GM19395 (cell line): ENCODE data around the gene ORC3.
"Not testable (repeated sequence)": the region's sequence is repeated elsewhere in the genome, so short reads cannot be mapped to it uniquely, and the experiment has no call there.

Experiments
- ATAC-seq: cut with Tn5 transposase; IDR thresholded peaks from one replicate; pipeline ENCODE4 v1.9.1; 2021; ENCODE audit warnings: mild to moderate bottlenecking, moderate library complexity; ENCODE audit not compliant: unreplicated experiment

The ORC3 gene

DNA sequence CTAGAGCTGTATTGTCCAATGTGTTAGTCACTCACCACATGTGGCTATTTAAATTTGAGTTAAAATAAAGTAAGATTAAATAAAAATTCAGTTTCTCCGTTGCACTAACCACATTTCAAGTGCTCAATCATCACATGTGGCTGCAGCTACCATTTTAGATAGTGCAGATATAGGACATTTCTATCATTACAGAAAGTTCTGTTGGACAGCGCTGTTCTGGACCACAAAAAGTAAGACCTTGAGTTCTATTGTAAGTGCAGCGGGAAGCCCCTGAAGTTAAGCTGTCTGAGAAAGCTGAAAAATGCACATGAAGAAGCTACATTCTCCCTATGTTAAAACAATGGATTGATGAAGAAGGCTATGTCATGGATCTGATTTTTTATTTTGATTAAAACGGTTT, 1.1 kb downstream of the ORC3 start:
- no peak for ATAC-seq

DNA sequence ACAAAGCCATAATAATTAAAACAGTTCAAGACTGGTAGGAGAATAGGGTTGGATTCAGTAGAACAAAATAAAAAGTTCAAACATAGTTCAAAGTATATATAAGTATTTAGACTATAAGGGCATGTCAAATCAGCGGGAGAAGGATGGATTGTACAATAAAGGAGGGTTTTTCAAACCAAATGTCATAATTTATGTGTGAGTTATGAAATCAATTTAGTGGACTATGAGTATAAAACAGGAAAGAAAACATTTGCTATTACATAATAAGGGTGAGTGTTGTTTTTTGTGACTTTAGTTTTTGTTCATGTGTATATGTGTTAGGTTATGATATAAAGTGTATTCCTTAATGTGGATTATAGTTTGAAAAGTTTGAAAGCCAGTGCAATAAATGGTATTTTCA, 10.6 kb downstream of the ORC3 start:
- ATAC-seq, result no peak

DNA sequence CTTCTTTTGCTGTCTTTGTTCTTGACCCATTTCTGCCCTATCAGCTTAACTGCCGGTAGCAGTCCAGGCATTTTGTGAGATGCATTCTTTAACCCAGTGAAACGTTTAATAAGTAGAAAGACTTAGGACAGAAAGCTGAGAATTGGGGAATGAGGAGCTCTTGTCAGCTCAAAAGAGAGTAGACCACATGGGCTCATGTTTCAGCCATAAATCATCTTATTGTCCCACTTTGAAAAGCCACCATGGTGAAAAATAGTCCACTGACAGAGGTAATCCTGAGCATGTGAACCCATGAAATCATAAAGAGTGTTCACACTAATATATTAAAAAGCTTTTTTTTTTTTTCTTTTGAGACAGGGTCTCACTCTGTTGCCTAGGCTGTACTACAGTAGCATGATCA, 16.3 kb downstream of the ORC3 start:
- no peak for ATAC-seq

- ATAC-seq, result no peak
These were observed 18.9 kb downstream of the ORC3 start for GRCh38 chr6:87608802-87609201.

DNA sequence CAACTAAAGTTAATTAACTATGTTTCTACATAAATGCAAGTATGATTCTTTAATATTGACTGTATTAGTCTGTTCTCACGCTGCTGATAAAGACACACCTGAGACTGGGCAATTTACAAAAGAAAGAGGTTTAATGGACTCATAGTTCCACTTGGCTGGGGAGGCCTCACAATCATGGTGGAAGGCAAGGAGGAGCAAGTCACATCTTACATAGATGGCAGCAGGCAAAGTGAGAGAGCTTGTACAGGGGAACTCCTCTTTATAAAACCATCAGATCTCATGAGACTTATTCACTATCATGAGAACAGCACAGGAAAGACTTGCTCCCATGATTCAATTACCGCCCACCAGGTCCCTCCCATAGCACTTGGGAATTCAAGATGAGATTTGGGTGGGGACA, 23.1 kb downstream of the ORC3 start:
- ATAC-seq, result not testable (repeated sequence)

- no peak for ATAC-seq
These were observed 27.5 kb downstream of the ORC3 start for GRCh38 chr6:87617405-87617804.

DNA sequence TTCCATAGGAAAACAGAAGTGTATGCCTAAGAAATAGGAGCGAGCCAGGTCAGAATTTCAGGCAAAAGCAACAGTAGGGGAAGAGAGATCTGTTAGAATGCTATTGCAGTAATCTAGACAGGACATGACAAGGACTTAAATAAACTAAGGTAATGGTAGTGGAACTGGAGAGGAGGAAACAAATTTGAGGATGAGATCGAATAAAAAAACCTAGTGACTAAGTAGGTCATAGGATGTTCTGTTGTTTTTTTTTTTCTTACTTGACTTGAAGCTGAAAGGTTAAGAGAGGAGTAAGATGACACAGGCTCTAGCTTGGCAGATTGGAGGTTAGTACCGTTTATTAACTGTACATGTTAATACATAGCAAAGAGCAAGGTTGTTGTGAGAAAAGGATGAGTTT, 28.6 kb downstream of the ORC3 start:
- no peak for ATAC-seq

DNA sequence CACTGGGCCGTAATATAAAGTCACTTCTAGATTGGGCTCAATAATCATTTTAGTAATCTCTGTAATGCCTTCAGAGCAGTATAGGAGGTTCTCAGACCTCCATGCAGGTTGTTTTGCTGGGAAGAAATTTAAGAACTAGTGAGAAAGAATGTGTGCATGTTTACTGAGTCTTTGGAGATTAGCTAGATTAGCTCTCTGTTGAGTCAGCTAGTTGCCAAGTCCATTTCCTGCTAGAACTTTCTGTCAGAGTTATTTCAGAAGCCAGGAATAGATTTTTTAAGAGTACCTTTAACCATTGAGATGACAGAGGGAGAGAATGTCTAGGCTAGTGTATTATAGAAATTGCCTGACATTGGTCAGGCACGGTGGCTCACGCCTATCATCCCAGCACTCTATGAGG, 33.3 kb downstream of the ORC3 start:
- no peak for ATAC-seq

DNA sequence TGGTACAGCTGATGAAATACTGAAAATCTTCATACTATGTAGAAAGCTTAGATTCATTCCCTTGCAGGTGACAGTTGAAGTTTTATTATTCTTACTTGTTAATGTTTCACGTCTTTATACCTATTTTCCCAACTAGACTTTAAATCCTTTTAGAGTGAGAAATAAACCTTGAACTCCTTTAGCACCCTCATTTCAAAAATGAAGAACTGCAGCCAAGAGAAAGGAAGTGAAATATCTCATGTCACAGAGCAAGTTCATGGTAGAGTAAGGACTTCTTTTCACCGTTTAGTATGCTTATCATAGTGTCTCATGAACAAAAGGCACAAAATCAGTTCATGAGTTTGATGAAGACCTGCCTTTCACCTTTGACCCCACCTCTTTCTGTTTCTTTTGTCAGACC, 38.5 kb downstream of the ORC3 start:
- ATAC-seq, result no peak

GRCh38 chr6:87628881-87629280, 38.9 kb downstream of the ORC3 start:
- no peak for ATAC-seq

GRCh38 chr6:87630746-87631145, 40.8 kb downstream of the ORC3 start:
- no peak for ATAC-seq

GRCh38 chr6:87633851-87634250, 43.9 kb downstream of the ORC3 start:
- ATAC-seq, result no peak

- no peak for ATAC-seq
These were observed 46.4 kb downstream of the ORC3 start for GRCh38 chr6:87636315-87636714.

DNA sequence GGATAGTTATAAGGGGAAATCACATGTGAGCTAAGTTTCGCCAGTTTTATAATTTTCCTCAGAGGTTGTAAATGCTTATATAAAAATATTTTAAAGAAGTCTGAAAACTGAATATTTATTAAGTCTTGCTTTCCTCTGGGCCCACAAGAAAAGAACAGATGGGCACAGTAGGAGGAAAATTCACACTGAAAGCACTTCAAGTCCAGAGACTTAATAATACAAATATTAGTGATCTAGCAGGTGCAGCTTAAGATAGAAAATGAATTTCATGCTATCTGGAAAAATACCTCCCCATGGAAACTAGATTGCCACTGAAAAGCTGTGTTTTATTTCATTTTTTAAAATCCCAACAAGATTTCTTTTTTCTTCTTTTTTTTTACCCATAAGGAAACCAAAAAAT, 47.2 kb downstream of the ORC3 start:
- no peak for ATAC-seq

DNA sequence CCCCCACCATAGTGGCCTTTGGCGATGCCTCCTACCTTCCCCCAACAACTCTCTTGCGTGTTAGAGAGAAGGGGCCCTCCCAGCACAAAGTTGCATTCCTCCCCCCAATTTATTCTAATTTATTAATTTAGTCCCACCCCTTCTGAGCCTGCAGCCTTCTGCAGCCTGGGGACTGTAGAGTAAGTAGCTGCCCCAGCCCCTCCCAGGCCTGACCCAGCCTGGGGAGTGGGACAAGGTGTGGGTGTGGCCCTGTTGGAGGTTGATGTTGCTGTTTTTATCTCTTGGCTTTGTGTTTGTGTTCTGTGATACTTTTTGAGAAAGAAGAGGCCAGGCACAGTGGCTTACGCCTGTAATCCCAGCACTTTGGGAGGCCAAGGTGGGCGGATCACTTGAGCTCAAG, 49.4 kb downstream of the ORC3 start:
- no peak for ATAC-seq

DNA sequence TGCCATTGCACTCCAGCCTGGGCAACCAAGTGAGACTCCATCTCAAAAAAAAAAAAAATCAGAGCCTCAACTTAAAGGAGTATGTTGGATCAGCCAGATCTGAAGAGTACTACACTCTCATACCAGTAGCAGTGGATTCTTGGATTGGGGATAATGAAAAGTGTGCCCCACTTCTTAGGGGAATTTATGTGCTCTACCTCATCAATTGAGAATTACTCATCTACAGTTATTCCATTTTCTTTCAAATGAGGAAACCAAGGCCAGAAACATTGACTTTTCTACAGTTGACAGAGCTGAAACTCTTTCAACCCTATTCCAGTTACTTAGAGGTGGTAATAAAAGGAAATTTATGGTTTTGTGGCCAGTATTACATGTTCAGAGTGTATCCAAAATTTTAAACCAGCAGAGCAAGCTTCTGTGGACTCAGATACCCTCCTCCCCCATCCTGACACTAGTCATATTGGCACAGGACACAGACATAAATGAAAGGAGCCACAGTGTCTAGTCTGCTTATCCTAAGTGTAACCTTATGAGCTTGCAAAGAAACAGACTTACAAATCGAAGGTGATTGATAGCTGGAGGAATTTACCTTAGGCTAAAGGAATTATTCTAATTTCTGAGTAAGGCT, 51.2 kb downstream of the ORC3 start:
- no peak for ATAC-seq

GRCh38 chr6:87645080-87645479, 55.1 kb downstream of the ORC3 start:
- no peak for ATAC-seq

DNA sequence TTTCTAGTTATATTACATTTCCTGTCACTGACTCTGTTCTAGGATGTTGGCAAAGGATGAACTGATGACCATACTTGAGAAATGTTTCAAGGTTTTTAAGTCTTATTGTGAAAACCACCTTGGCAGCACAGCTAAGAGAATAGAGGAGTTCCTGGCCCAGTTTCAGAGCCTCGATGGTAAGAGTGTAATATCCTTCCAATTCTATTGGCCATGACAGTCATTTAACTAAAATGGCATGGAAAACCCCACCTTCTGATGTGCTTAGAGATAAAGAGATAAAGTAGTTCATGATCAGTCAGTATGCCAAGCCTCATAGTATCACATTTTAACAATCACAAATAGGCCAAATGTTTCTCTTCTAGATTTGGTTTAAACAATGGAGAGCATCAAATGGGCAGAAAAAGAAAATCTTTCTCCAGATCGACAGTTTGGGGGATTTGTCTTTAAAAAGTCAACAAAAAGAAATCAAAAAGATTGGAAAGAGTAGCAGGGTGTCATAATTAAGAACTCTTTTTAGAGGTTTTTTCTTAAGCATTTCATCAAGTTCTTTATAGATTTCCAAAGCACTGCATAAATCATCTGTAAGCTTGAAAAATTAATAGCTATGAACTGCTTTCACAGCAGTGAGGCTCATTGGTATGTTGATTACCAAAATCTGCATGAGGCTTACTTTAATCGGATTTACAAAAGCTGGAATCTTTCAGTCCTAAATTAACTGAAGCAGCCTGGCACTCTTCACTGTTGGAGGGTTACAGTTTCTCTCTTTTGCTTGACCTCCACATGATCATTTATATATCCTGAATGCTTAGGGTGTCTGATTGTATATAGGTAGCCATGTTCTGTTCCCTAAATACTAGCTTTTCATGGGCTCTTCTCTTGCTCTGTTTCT, 63.4 kb downstream of the ORC3 start:
- ATAC-seq, result no peak

GRCh38 chr6:87654122-87654521, 64.2 kb downstream of the ORC3 start:
- no peak for ATAC-seq

DNA sequence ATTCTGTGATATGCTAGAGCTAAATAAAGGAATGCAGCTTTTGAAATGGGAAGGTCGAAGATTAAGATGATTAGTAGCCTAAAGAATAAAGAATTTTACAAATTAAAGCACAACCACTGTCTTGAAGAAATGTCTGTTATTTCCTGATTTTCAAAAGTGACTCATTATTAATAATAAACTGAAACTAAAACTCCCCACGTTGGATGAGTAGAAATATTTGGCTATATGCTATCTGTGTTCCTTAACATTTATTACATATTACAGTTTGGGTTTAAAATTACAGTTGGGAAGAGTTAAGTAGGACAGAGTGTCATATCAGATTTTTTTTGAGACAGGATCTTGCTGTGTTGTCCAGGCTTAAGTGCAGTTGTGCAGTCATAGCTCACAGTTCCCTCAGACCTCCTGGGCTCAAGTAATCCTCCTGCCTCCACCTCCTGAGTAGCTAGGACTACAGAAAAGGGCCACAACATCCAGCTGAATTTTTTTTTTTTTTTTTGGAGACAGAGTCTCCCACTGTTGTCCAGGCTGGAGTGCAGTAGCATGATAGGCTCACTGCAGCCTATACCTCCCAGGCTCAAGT, 65.0 kb downstream of the ORC3 start:
- no peak for ATAC-seq

DNA sequence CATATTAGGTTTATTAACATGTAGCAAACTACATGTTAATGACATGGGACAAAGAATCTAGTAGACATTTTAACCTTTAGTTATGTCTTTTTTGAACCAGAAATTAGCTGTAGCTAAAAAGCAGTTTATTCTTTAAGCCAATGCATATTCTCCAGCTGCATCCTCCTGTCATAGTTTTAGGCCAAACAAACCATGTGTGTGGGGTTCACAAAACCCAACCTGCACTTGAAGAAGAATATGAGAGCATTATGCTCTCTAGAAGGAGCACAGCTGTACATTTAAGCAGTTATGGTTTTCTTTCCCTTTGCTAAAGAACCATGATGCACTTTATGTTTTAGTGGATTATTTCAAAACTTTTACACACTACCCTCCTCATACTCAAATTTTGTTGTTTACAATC, 65.9 kb downstream of the ORC3 start:
- no peak for ATAC-seq

- ATAC-seq, result peak; percentile 85
These were observed 66.9 kb downstream of the ORC3 start for GRCh38 chr6:87656857-87657256.
